MM.1S (cell line): Measurements from ENCODE around the gene RSU1.

ENCODE experiments used
- EZH2 ChIP-seq: fragments of 300-600 bp; sonication (generic); optimal IDR thresholded peaks from 2 replicates; pipeline ENCODE3; 2017; ENCODE audit warnings: low read depth, mild to moderate bottlenecking, antibody characterized with exemption, low read length, mixed read lengths
- EZH2phosphoT487 ChIP-seq: fragments of 300-600 bp; sonication (generic); IDR thresholded peaks from 2 replicates; pipeline ENCODE4 v1.6.1; 2018; ENCODE audit warnings: antibody characterized with exemption, low read length
- TF ChIP-seq, protein P1 (sequence below): fragments of 300-600 bp; sonication (generic); IDR thresholded peaks from 2 replicates; pipeline ENCODE4 v1.5.1; 2016; ENCODE audit warnings: antibody characterized with exemption, low read length, mixed read lengths

DNA sequence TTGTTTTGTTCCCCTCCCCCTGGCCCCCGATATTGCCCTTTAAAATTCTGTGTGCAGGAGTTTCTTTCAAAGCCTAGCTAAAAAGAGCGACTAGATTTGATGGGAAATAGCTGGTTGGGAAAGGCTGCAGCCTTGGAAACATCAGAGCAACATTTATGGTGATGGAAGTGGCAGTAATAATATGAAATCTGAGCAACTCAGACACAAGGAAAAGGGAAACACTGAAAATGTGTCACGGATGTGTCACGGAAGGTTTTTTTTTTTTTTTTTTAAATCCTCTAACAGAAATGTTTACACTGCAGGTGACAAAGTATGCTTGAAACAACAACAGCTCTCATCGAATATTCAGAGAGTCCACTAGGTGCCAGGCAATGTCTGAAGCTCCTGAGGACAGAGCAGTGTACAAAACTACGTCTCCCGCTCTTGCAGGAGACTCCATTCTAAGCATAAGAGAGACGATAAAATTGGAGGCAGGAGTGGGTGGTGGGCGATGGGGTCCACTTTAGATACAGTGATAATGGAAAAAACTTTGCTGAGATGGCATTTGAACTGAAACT, 143.0 kb downstream of the RSU1 start:
- TF ChIP-seq, protein P1, sequence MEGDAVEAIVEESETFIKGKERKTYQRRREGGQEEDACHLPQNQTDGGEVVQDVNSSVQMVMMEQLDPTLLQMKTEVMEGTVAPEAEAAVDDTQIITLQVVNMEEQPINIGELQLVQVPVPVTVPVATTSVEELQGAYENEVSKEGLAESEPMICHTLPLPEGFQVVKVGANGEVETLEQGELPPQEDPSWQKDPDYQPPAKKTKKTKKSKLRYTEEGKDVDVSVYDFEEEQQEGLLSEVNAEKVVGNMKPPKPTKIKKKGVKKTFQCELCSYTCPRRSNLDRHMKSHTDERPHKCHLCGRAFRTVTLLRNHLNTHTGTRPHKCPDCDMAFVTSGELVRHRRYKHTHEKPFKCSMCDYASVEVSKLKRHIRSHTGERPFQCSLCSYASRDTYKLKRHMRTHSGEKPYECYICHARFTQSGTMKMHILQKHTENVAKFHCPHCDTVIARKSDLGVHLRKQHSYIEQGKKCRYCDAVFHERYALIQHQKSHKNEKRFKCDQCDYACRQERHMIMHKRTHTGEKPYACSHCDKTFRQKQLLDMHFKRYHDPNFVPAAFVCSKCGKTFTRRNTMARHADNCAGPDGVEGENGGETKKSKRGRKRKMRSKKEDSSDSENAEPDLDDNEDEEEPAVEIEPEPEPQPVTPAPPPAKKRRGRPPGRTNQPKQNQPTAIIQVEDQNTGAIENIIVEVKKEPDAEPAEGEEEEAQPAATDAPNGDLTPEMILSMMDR: no peak
- TF ChIP-seq EZH2phosphoT487 (no peak), EZH2 (no peak)
